HCT116 (cell line): ENCODE results near the gene RBL1. TPM values are rescaled to one million over a fixed set of nuclear protein-coding genes. Genes with fewer than 3 reads are reported as not detected.

ENCODE experiments used
- ATAC-seq: fragments of 200-7000 bp; cut with Tn5 transposase; 2 replicates; pipeline ENCODE4 v1.9.1; 2020; ENCODE audit warnings: mild to moderate bottlenecking, moderate library complexity
- BruUV-seq: library from RNA; stranded (reverse); fragments of 400-500 nt; replicated peaks from 2 replicates; lab custom pipeline; 2021; lab: Mats Ljungman, UMichigan
- CTCF ChIA-PET: fragments of 300-600 bp; sonication (Branson Sonifier 250); formaldehyde crosslinking; loops from one replicate; lab custom pipeline; 2021; ENCODE audit warnings: antibody characterized with exemption; lab: Charles Lee
- POLR2A ChIA-PET: fragments of 300-600, 350-600 bp; sonication (Branson Sonifier 250); formaldehyde crosslinking; loops from one replicate; lab custom pipeline; 2021; ENCODE audit warnings: antibody characterized with exemption; lab: Charles Lee
- RAD21 ChIA-PET, 2 experiments: fragments of 300-600 bp; sonication (Branson Sonifier 250); formaldehyde crosslinking; loops; one replicate each; lab custom pipeline; 2023; ENCODE audit warnings: low total read pairs in 2 of 2; ENCODE audit not compliant: uncharacterized antibody in 2 of 2, unreplicated experiment in 2 of 2, low non-redundant PET in 1 of 2; lab: Charles Lee
- DNase-seq: peaks from one replicate; pipeline ENCODE4 v3.0.0-alpha.2; 2010; ENCODE audit warnings: low read depth, low spot score
- H2AFZ ChIP-seq: fragments of 200-600 bp; shearing (Covaris generic), sonication (generic); 2 replicates; pipeline ENCODE4 v1.6.1; 2017; ENCODE audit warnings: low read depth, mixed run types, mixed read lengths, antibody characterized with exemption, low read length; ENCODE audit not compliant: poor library complexity, severe bottlenecking
- H3K27ac ChIP-seq: 2 replicates; pipeline ENCODE4 v1.5.1; 2012; ENCODE audit warnings: low read depth, low read length
- H3K27me3 ChIP-seq: fragments of 200-600 bp; sonication (generic); 2 replicates; pipeline ENCODE4 v1.6.1; 2016; ENCODE audit warnings: mixed run types, low read length, mixed read lengths; ENCODE audit not compliant: insufficient read depth
- H3K36me3 ChIP-seq, 2 experiments: fragments of 200-500 bp in 1 of 2; fragments of 200-600 bp in 1 of 2; sonication (Bioruptor generic) in 1 of 2; sonication (generic) in 1 of 2; 2 replicates each; pipeline versions ENCODE4 v1.5.1 to v1.6.1; 2014 to 2016; ENCODE audit warnings: low read length in 2 of 2, inconsistent platforms in 1 of 2, mixed read lengths in 1 of 2, mixed run types in 1 of 2; ENCODE audit not compliant: insufficient read depth in 2 of 2, control insufficient read depth in 1 of 2
- H3K4me1 ChIP-seq, 2 experiments: fragments of 200-600 bp in 1 of 2; sonication (generic) in 1 of 2; 2 replicates each; pipeline versions ENCODE4 v1.5.1 to v1.6.1; 2012 to 2017; ENCODE audit warnings: low read length in 2 of 2, inconsistent platforms in 1 of 2, mild to moderate bottlenecking in 1 of 2, mixed read lengths in 1 of 2, mixed run types in 1 of 2, moderate library complexity in 1 of 2; ENCODE audit not compliant: insufficient read depth in 2 of 2, control insufficient read depth in 1 of 2
- H3K4me2 ChIP-seq: fragments of 200-600 bp; sonication (generic); 2 replicates; pipeline ENCODE4 v1.6.1; 2017; ENCODE audit warnings: mixed run types, low read length, mixed read lengths
- H3K4me3 ChIP-seq, 2 experiments: fragments of 200-600 bp in 1 of 2; sonication (generic) in 1 of 2; replicated peaks in 1 of 2; 2 replicates each; pipeline ENCODE4 v1.5.1; 2011 to 2016; ENCODE audit warnings: low read length in 2 of 2, control low read depth in 1 of 2, low read depth in 1 of 2, mild to moderate bottlenecking in 1 of 2, mixed read lengths in 1 of 2, mixed run types in 1 of 2
- H3K79me2 ChIP-seq: fragments of 200-600 bp; sonication (generic); 2 replicates; pipeline ENCODE4 v1.6.1; 2017; ENCODE audit warnings: mild to moderate bottlenecking, mixed run types, low read length, moderate library complexity, mixed read lengths; ENCODE audit not compliant: insufficient read depth
- H3K9ac ChIP-seq: fragments of 200-600 bp; sonication (generic); 2 replicates; pipeline ENCODE4 v1.6.1; 2016; ENCODE audit warnings: low read length, mixed read lengths
- H3K9me2 ChIP-seq: fragments of 200-600 bp; sonication (generic), shearing (Covaris generic); 2 replicates; pipeline ENCODE4 v1.6.1; 2017; ENCODE audit warnings: mixed run types, mild to moderate bottlenecking, moderate library complexity; ENCODE audit not compliant: insufficient read depth
- H3K9me3 ChIP-seq, 2 experiments: fragments of 200-500 bp in 1 of 2; fragments of 200-600 bp in 1 of 2; sonication (Bioruptor generic) in 1 of 2; sonication (generic) in 1 of 2; 2 replicates each; pipeline ENCODE4 v1.6.1; 2014 to 2017; ENCODE audit warnings: low read length in 2 of 2, mixed read lengths in 2 of 2, inconsistent platforms in 1 of 2, low read depth in 1 of 2, mild to moderate bottlenecking in 1 of 2, mixed run types in 1 of 2, moderate library complexity in 1 of 2; ENCODE audit not compliant: control insufficient read depth in 1 of 2, insufficient read depth in 1 of 2
- H4K20me1 ChIP-seq: fragments of 200-600 bp; sonication (generic), shearing (Covaris generic); 2 replicates; pipeline ENCODE4 v1.6.1; 2017; ENCODE audit warnings: mixed run types, mild to moderate bottlenecking, moderate library complexity; ENCODE audit not compliant: insufficient read depth
- CEBPB ChIP-seq: IDR thresholded peaks from 2 replicates; pipeline ENCODE4 v1.6.1; 2012; ENCODE audit warnings: low read depth
- ELF1 ChIP-seq: IDR thresholded peaks from 2 replicates; pipeline ENCODE4 v1.6.1; 2012; ENCODE audit warnings: low read depth, borderline replicate concordance
- EZH2 ChIP-seq: fragments of 200-600 bp; sonication (generic); IDR thresholded peaks from 2 replicates; pipeline ENCODE4 v1.6.1; 2017; ENCODE audit warnings: antibody characterized with exemption, mixed run types
- EZH2phosphoT487 ChIP-seq: fragments of 200-600 bp; IDR thresholded peaks from 2 replicates; pipeline ENCODE4 v1.6.1; 2018; ENCODE audit warnings: antibody characterized with exemption, borderline replicate concordance
- FOSL1 ChIP-seq: IDR thresholded peaks from 2 replicates; pipeline ENCODE4 v1.6.1; 2012; ENCODE audit warnings: low read depth
- MAX ChIP-seq: IDR thresholded peaks from 2 replicates; pipeline ENCODE4 v1.6.1; 2012
- POLR2A ChIP-seq: IDR thresholded peaks from 2 replicates; pipeline ENCODE4 v1.7.0; 2011; ENCODE audit warnings: borderline replicate concordance; ENCODE audit not compliant: insufficient read depth, insufficient read length; ENCODE audit errors: extremely low read depth
- POLR2AphosphoS5 ChIP-seq: IDR thresholded peaks from 2 replicates; pipeline ENCODE4 v1.6.1; 2011; ENCODE audit warnings: mild to moderate bottlenecking, low read depth, low read length, moderate library complexity
- REST ChIP-seq: IDR thresholded peaks from 2 replicates; pipeline ENCODE4 v1.6.1; 2012; ENCODE audit warnings: low read depth
- TCF7L2 ChIP-seq: IDR thresholded peaks from 2 replicates; pipeline ENCODE4 v1.7.0; 2011; ENCODE audit warnings: borderline replicate concordance, inconsistent platforms; ENCODE audit not compliant: insufficient read depth, insufficient read length; ENCODE audit errors: extremely low read depth
- ZFX ChIP-seq: fragments of 450-650 bp; IDR thresholded peaks from 2 replicates; pipeline ENCODE4 v1.6.1; 2017
- ZNF274 ChIP-seq: fragments of 200-500 bp; sonication (Bioruptor generic); IDR thresholded peaks from 2 replicates; pipeline ENCODE4 v1.6.1; 2014; ENCODE audit warnings: mild to moderate bottlenecking, low read depth, low read length, inconsistent platforms
- intact Hi-C: fragments of 100-400 bp; cut with micrococcal nuclease; formaldehyde crosslinking; loops from 2 replicates; pipeline ENCODE4 v1.10.0; 2022
- total RNA-seq: library from RNA; stranded (reverse); gene quantifications from one replicate; pipeline ENCODE4 v1.2.1, GENCODE V29; 2021; ENCODE audit not compliant: unreplicated experiment
- TF ChIP-seq, protein P1 (sequence below): IDR thresholded peaks from 2 replicates; pipeline ENCODE4 v1.6.1; 2012
- TF ChIP-seq, protein P2 (sequence below), 3 experiments: fragments of 200-600 bp in 1 of 3; sonication (generic) in 1 of 3; IDR thresholded peaks in 2 of 3; conservative IDR thresholded peaks in 1 of 3; 2 replicates each; pipeline ENCODE4 v1.5.1; 2012 to 2017; ENCODE audit warnings: low read depth in 2 of 3, low read length in 2 of 3, antibody characterized with exemption in 1 of 3, borderline replicate concordance in 1 of 3, control low read depth in 1 of 3, mild to moderate bottlenecking in 1 of 3, mixed read lengths in 1 of 3, mixed run types in 1 of 3, moderate library complexity in 1 of 3; ENCODE audit not compliant: insufficient read depth in 1 of 3
- TF ChIP-seq, protein P3 (sequence below): IDR thresholded peaks from 2 replicates; pipeline ENCODE4 v1.6.1; 2011; ENCODE audit warnings: mild to moderate bottlenecking, low read length, moderate library complexity; ENCODE audit not compliant: insufficient replicate concordance; ENCODE audit errors: extremely low read depth

The RBL1 gene
- total RNA-seq, 1 experiment from 2014 or later, result 16.9 TPM

DNA sequence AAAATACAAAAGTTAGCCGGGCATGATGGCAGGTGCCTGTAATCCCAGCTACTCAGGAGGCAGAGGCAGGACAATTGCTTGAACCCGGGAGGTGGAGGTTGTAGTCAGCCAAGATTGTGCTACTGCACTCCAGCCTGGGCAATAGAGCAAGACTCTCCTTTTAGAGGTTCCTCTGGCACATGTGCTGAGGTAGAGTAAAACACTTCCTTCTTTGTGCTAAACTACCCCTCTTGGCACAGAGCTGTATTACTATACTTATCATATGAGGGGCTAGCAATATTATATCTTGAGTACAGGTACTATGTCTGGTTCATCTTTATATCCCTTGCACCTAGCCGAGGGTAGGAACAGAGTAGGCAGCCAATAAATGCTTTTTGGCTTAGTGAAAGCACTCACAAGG is 104.1 kb downstream of the RBL1 start (continued):
- TF ChIP-seq TCF7L2, result no peak
- TF ChIP-seq CEBPB, result no peak
- no peak for TF ChIP-seq FOSL1
- TF ChIP-seq EZH2, result no peak
- no peak for TF ChIP-seq ZFX
- TF ChIP-seq POLR2AphosphoS5, result no peak

- ATAC-seq, result no peak
- no peak overlapping the region for H3K27ac ChIP-seq
Observed at GRCh38 chr20:36989797-36990196, 106.0 kb downstream of the RBL1 start.

More at GRCh38 chr20:36989797-36990196, 106.0 kb downstream of the RBL1 start:
- Histone ChIP-seq H3K4me3 (no peak overlapping the region), H3K9me2 (no peaks in the 10 kb centered on the region), H4K20me1 (no peaks in the 10 kb centered on the region), H3K4me2 (no peak overlapping the region), H3K79me2 (no peaks in the 10 kb centered on the region), H3K9ac (no peak overlapping the region), H3K36me3 (peaks cover 0 to 7% of the 10 kb centered on the region in 2 experiments; a peak in 1 of 4 replicates), H2AFZ (no peak overlapping the region), H3K9me3 (no peaks in the 10 kb centered on the region), H3K27me3 (no peaks in the 10 kb centered on the region), H3K4me1 (no peaks in the 10 kb centered on the region)
- TF ChIP-seq, protein P1, sequence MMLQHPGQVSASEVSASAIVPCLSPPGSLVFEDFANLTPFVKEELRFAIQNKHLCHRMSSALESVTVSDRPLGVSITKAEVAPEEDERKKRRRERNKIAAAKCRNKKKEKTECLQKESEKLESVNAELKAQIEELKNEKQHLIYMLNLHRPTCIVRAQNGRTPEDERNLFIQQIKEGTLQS, result no peak
- TF ChIP-seq EZH2phosphoT487 (no peak), ZFX (no peak), ZNF274 (no peak), EZH2 (no peak), MAX (no peak), ELF1 (no peak), POLR2AphosphoS5 (no peak), POLR2A (no peak), CEBPB (no peak), REST (no peak)
- TF ChIP-seq, protein P2, sequence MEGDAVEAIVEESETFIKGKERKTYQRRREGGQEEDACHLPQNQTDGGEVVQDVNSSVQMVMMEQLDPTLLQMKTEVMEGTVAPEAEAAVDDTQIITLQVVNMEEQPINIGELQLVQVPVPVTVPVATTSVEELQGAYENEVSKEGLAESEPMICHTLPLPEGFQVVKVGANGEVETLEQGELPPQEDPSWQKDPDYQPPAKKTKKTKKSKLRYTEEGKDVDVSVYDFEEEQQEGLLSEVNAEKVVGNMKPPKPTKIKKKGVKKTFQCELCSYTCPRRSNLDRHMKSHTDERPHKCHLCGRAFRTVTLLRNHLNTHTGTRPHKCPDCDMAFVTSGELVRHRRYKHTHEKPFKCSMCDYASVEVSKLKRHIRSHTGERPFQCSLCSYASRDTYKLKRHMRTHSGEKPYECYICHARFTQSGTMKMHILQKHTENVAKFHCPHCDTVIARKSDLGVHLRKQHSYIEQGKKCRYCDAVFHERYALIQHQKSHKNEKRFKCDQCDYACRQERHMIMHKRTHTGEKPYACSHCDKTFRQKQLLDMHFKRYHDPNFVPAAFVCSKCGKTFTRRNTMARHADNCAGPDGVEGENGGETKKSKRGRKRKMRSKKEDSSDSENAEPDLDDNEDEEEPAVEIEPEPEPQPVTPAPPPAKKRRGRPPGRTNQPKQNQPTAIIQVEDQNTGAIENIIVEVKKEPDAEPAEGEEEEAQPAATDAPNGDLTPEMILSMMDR (IDR thresholded peaks at IDR 0.05 in 2 of 3, conservative IDR thresholded peaks at IDR 0.05 in 1 of 3; ENCODE audit: borderline replicate concordance in 1 of 3, insufficient read depth in 1 of 3, low read depth in 2 of 3, low read length in 2 of 3), result no peak
- TF ChIP-seq, protein P3, sequence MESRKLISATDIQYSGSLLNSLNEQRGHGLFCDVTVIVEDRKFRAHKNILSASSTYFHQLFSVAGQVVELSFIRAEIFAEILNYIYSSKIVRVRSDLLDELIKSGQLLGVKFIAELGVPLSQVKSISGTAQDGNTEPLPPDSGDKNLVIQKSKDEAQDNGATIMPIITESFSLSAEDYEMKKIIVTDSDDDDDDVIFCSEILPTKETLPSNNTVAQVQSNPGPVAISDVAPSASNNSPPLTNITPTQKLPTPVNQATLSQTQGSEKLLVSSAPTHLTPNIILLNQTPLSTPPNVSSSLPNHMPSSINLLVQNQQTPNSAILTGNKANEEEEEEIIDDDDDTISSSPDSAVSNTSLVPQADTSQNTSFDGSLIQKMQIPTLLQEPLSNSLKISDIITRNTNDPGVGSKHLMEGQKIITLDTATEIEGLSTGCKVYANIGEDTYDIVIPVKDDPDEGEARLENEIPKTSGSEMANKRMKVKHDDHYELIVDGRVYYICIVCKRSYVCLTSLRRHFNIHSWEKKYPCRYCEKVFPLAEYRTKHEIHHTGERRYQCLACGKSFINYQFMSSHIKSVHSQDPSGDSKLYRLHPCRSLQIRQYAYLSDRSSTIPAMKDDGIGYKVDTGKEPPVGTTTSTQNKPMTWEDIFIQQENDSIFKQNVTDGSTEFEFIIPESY, result no peak
- RAD21 ChIA-PET, result no interaction called here
- CTCF ChIA-PET, result no interaction called here
- POLR2A ChIA-PET, result no interaction called here
- intact Hi-C loops, result no loop called here
- no peak for DNase-seq
- BruUV-seq, result no TSS peak
